COLO829 (cell line): ENCODE measurements around the gene ZBTB7C.

Experiments
- DNase-seq: peaks from one replicate; pipeline ENCODE4 v3.0.0; 2012; ENCODE audit warnings: low spot score

Gene ZBTB7C

DNA sequence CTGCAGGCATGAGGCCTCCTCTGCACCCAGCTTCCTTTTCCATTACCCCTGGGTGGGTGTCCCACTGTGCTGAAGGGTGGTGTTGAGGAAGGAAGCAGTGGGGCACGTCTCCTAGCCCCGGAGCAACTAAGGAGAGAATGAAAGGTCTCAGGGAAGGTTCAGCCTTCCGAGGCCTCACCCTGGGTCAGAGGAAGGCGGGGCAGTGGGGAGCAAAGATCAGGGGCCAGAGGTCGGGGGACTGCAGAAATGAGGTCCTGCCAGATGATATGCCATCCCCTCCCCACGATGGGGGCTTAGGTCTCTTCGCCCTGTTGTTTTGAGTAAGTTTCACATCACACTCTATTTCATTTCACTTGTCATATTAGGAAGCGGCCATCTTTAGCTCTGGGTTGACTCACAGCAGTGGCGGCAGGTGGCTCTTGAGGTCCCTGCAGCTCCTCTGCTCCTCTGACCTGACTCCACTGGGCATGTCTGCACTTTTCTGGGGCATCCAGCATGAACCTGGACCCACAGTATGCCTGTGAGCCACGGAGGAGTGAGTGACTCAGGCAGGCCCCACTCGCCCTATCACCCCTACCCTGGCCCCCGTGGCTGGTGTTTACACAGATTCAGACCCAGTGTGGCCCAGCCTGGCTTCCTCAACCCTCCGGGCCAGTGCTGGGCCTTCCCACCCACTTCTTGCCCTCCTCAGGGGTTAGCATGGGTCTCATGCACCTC is 325.0 kb downstream of the ZBTB7C start:
- no peak for DNase-seq

GRCh38 chr18:48080546-48080945 is 328.6 kb downstream of the ZBTB7C start:
- no peak for DNase-seq

DNA sequence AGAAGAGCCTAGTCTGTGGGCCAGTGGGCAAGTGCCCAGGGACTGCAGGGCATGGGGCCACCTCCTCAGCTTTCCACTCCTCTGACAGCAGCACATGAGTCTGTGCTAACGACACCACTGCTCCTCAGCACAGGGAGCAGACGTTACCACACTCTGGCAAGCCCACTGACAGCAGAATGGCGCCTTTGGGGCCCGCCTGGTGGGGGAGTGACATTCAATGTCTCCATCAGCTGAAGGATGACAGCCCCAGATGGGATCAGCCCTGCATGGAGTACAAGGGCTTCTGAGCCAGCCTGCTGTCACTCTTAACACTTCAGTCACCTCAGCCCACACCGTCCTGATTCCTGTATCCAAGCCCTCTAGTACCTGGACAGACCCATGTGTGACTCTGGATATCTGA is 329.3 kb downstream of the ZBTB7C start:
- DNase-seq = no peak

DNA sequence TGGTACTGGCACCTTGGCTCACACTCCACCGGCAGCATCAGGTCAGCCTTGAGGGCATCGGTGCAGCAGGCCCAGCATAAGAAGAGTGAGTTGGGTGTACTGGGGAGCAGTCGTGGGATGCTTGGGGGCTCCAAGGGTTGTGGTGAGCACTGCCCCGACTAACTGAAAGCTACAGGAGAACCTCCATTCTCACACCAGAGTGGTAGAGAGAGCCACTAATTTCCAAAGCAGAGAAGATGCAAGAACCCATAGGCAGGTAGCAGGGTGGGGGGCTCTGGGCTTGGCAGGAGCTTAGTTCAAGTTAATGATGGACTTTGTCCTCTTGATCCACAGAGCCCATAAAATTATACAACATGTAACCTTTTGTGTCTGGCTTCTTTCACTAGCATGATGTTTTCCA is 330.7 kb downstream of the ZBTB7C start:
- no peak for DNase-seq

- DNase-seq = no peak
Measured at GRCh38 chr18:48077291-48077690, 331.9 kb downstream of the ZBTB7C start.

DNA sequence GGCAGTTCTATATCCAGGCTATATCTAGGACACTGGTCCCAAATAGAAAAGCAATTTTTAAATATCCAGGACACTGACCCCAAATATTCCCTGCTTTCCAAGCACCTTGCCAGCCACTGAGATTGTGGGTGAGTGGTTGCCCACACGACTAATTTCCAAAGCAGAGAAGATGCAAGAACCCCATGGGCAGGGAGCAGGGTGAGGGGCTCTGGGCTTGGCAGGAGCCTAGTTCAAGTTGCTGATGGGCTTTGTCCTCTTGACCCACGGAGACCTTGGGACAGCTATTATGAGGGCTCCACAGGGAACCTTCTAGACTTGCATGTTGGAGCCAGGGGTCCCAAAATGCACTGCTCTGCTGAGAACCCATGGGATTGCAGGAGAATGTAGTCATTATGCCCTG is 332.7 kb downstream of the ZBTB7C start:
- DNase-seq = no peak

- DNase-seq = no peak
Measured at GRCh38 chr18:48075707-48076093, 333.5 kb downstream of the ZBTB7C start.

GRCh38 chr18:48074929-48075706 is 334.1 kb downstream of the ZBTB7C start:
- DNase-seq = no peak

DNA sequence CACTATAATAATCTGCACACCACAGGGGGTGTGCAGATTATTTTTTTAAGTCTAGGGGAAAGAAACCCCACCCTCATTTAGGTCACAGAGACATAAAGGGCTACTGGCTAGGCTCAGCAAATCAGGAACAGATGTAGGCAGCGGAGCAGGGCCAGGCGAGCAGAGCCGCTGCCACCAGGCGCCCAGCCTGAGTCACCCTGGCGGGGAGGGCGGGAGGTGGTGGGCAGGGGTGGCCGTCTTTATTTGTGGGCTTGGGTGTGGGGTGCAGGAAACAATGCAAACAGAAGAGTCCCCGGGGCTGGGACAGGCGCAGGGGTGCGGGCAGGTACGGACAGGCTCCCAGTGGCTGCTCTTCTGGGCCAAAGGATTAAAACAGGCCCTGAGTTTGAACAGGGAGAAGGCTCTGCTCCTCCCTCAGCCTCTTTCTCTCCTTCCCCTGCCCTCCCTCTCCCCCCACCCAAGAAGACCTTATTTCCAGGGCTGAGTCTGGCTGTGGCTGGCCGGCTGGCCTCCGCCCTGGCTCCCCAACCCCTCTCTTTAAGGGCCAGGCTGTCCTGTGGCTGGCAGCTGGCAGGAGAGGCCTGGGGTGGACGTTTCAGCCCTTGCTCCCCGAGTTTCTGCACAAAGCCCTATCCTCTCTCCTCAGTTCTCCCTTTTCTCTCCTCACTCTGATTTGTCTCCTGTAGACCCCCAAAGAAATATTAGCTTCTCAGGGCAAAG is 335.8 kb downstream of the ZBTB7C start:
- no peak for DNase-seq

- DNase-seq = no peak
Measured at GRCh38 chr18:48072428-48073204, 336.6 kb downstream of the ZBTB7C start.

GRCh38 chr18:48068916-48069445 is 340.2 kb downstream of the ZBTB7C start:
- no peak for DNase-seq

GRCh38 chr18:48066225-48066652 is 342.9 kb downstream of the ZBTB7C start:
- no peak for DNase-seq

DNA sequence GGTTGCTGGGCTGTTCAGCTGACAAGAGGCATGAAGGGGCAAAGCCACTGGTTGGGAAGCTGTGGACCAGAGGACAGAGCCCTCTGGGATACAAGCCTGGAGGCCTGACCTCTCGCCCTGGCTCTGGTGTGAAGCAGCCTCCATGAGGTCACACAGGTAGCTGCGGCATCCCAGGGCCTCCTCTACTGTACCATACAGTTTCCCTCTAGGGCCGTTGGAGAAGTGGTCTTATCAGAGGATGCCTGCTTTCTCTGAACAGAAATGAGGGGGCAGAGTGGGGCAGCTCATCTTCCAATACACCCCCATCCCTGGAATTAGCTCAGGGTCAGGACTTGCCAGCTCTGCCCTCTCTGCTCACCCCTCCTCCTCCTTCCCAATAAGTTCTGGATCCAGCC is 343.6 kb downstream of the ZBTB7C start:
- DNase-seq = no peak

DNA sequence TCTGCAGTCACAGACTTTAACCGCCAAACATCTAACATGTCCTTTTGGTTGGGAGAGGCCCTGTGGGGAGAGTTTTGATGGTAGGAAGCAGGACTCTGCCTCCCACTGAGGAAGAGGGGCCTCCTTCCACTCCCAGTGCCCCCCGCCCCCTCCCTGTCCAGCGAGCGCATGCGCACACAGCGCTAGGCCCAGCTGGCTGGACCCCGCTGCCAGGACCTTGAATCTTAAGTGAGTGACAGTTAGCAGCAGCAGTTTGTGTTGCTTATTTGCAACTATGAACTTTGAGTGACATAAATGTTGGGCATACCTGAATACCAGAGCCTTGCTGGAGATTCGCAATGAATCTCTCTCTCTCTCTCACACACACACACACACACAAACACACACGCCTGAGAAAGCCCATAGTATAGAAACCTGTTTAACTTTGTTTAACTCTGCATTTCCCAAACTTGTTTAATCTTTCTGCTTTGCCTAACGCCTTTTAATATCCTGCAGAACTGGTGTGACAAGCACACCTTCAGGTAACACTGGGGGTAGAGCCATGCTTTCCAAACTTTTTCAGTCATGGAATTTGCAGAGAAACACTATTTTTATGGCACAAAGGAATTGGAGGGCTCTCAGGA is 344.1 kb downstream of the ZBTB7C start:
- no peak for DNase-seq

GRCh38 chr18:48061781-48062570 is 347.2 kb downstream of the ZBTB7C start:
- peak; percentile 6 for DNase-seq

DNA sequence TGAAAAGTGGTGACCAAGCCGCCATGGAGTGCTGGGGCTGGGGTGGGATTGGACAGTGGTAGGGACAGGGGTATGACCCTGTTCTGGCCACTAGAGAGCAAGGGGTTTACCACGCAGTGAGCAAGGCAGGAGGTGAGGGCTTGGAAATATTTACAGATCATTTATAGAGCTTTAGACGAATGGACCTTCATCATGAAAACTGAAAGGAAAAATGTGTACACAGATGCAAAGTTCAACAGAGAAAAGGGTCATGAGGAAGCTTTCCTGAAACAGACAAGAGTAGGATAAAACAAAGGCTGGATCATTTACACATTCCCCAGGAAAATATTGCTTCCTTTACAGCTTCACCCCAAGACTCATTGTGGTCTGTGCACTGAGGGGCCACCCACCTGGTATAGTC is 348.2 kb downstream of the ZBTB7C start:
- DNase-seq = no peak

DNA sequence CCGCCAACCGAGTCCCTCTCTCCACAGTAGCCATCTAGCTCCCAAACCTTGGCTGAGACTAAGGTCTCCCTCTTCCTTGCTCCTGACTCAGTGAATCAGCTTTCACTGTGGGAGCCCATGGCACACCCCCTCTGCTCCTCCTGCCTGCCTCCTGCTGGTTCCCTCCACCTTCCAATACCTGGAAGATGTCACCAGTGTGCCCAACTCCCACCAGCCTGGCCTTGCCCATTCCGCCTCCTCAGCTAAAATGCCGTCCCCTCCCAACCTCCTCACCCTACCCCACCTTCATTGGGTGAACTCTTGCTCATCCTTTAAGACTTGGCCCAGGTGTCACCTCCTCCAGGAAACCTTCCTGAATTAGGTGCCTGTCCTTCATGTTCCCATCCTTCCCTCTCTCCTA is 348.8 kb downstream of the ZBTB7C start:
- DNase-seq = no peak

- no peak for DNase-seq
Measured at GRCh38 chr18:48059455-48060010, 349.6 kb downstream of the ZBTB7C start.

- DNase-seq = no peak
Measured at GRCh38 chr18:48058486-48058885, 350.7 kb downstream of the ZBTB7C start.

GRCh38 chr18:48057018-48057417 is 352.2 kb downstream of the ZBTB7C start:
- DNase-seq = no peak
